LoVo (cell line): Measurements from ENCODE around the gene PTPRG.

ENCODE experiments used
- DNase-seq: peaks from one replicate; pipeline ENCODE4 v3.0.0-alpha.2; 2016; ENCODE audit warnings: low spot score

The PTPRG gene

GRCh38 chr3:61618871-61619270 lies 57.5 kb downstream of the PTPRG start:
- no peak for DNase-seq

GRCh38 chr3:61620073-61620472 lies 58.7 kb downstream of the PTPRG start:
- no peak for DNase-seq

GRCh38 chr3:61624300-61624699 lies 62.9 kb downstream of the PTPRG start:
- DNase-seq = no peak

- no peak for DNase-seq
Observed at GRCh38 chr3:61625429-61625828, 64.1 kb downstream of the PTPRG start.

GRCh38 chr3:61626484-61626883 lies 65.1 kb downstream of the PTPRG start:
- no peak for DNase-seq

GRCh38 chr3:61627768-61628185 lies 66.4 kb downstream of the PTPRG start:
- peak; percentile 71 for DNase-seq

- no peak for DNase-seq
Observed at GRCh38 chr3:61628636-61629035, 67.3 kb downstream of the PTPRG start.

GRCh38 chr3:61629442-61629841 lies 68.1 kb downstream of the PTPRG start:
- DNase-seq = no peak

GRCh38 chr3:61631108-61631769 lies 69.9 kb downstream of the PTPRG start:
- no peak for DNase-seq

- DNase-seq = no peak
Observed at GRCh38 chr3:61632568-61633175, 71.3 kb downstream of the PTPRG start.

- no peak for DNase-seq
Observed at GRCh38 chr3:61634678-61635077, 73.3 kb downstream of the PTPRG start.

GRCh38 chr3:61637088-61638051 lies 76.0 kb downstream of the PTPRG start:
- DNase-seq = peak; percentile 66

- DNase-seq = no peak
Observed at GRCh38 chr3:61638741-61639140, 77.4 kb downstream of the PTPRG start.

- no peak for DNase-seq
Observed at GRCh38 chr3:61639991-61640390, 78.6 kb downstream of the PTPRG start.

GRCh38 chr3:61645148-61645547 lies 83.8 kb downstream of the PTPRG start:
- peak; percentile 78 for DNase-seq

- DNase-seq = no peak
Observed at GRCh38 chr3:61646360-61646759, 85.0 kb downstream of the PTPRG start.

- no peak for DNase-seq
Observed at GRCh38 chr3:61646851-61647525, 85.6 kb downstream of the PTPRG start.

- no peak for DNase-seq
Observed at GRCh38 chr3:61648481-61648880, 87.1 kb downstream of the PTPRG start.

- no peak for DNase-seq
Observed at GRCh38 chr3:61649381-61650170, 88.2 kb downstream of the PTPRG start.

- DNase-seq = peak; percentile 68
Observed at GRCh38 chr3:61650276-61650675, 88.9 kb downstream of the PTPRG start.

GRCh38 chr3:61650719-61651410 lies 89.5 kb downstream of the PTPRG start:
- DNase-seq = no peak
